Right ventricle myocardium superior (tissue), 1 donor: Measurements from ENCODE around the gene DPH6. TPM values are rescaled to one million over a fixed set of nuclear protein-coding genes. Genes with fewer than 3 reads are reported as not detected.
"Not testable (repeated sequence)": the region's sequence is repeated elsewhere in the genome, so short reads cannot be mapped to it uniquely, and the experiment has no call there.

Experiments used
- ATAC-seq: fragments of 200-7000 bp; cut with Tn5 transposase; one replicate; pipeline ENCODE4 v1.9.1; 2020; ENCODE audit warnings: mild to moderate bottlenecking; ENCODE audit not compliant: poor library complexity
- DNase-seq: peaks from one replicate; pipeline ENCODE4 v3.0.0-alpha.2; 2020
- intact Hi-C: fragments of 100-400 bp; cut with DNase I; formaldehyde crosslinking; loops from one replicate; pipeline ENCODE4 v1.11.2; 2022
- total RNA-seq: library from RNA; stranded (reverse); fragmentation: NEBNext Ultra II Directional; extraction: Animal tissue kit (Norgen Biotek cat#: 25700); gene quantifications from one replicate; pipeline ENCODE4 v1.2.1, GENCODE V29; 2021
- donor health status: DM: no; HTN: yes; CAD: no; lungs with severe emphysema.

The DPH6 gene
- total RNA-seq, 1 donor from 2014 or later = 17.6 TPM

- no peak for ATAC-seq
- no peak for DNase-seq
- intact Hi-C loops = no loop called here
Measured at GRCh38 chr15:35458176-35458856, 87.6 kb downstream of the DPH6 start.

DNA sequence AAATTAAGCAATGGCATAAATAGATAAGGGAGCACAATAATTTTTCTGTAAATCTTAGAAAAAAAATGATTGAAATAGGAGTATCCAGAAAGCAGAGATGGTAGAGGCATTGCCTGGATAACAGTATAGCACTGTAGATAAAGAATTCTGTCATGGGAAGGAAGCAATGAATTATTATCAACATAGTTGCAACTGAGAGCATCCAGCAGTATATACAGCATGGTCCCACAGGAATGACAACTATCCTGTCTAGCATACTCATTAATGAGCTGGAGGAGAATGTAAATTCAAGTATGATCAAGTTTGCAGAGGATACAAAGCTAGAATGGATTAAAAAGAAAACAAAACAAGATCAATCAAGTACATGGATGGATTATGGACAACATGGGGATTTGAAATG is 90.8 kb downstream of the DPH6 start:
- DNase-seq (no peak), ATAC-seq (no peak)
- intact Hi-C loops = no loop called here

- intact Hi-C loops = no loop called here
- no peak for DNase-seq
- ATAC-seq = no peak
Measured at GRCh38 chr15:35450492-35450891, 95.5 kb downstream of the DPH6 start.

DNA sequence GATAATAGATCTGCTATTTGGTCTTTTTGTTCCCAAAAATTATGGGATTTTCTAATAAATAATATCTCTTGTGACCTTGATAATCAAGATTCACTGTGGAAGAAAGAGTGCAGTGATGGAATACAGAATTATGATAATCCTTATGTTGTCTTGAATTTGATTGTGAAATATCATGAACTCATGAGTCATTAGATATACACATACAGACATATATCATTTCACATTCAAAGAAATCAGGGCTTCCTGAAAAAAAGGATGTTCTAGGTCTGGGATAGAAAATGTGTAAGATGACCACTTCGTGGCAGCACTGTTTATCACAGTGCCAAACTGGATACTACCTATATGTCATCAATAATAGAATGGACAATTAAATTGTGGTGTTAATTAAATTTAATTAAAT is 97.7 kb downstream of the DPH6 start:
- no peak for DNase-seq
- intact Hi-C loops = loop anchor here (10.0 kb wide), 1 partner anchor 373 kb away; no protein-coding TSS in a partner anchor
- no peak for ATAC-seq

- DNase-seq (no peak), ATAC-seq (no peak)
- intact Hi-C loops = loop anchor here (2.0 to 10.0 kb wide), 2 partner anchors 157 to 371 kb away; no protein-coding TSS in a partner anchor
Measured at GRCh38 chr15:35445891-35446290, 100.1 kb downstream of the DPH6 start.

DNA sequence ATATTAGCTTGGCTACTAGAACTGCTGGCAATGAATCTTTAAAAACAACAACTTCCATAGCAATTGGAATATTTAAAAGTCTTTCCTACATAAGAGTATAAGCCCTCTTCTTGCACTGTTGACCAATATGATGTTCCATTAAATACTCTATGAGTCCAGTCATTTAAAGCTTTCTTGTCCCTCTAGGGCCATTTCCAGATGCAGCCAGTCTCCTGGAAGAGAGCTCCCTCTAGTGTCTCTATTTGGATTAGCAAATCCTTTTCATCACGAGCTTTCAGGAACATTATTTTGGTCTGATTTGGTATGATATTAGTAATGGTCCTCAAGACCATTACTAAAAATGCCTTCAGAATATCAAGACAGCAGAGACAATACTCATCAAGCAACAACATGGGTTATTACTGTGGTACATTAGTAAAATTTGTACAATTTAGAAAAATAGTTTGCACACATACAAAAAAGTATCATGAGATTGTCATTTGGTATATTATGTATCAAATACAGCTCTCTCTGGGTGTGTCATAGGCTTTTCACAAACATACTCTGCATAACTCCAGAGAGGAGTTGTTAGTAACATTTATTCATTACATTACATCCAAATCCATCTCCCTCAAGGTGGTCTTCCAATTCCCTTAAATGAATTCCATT is 101.3 kb downstream of the DPH6 start:
- ATAC-seq (peak; percentile 53), DNase-seq (no peak)
- intact Hi-C loops = loop anchor here (10.0 kb wide), 1 partner anchor 370 kb away; no protein-coding TSS in a partner anchor

GRCh38 chr15:35443376-35443775 is 102.6 kb downstream of the DPH6 start:
- intact Hi-C loops = loop anchor here (10.0 kb wide), 1 partner anchor 369 kb away; no protein-coding TSS in a partner anchor
- ATAC-seq (no peak), DNase-seq (no peak)

GRCh38 chr15:35442742-35443141 is 103.2 kb downstream of the DPH6 start:
- ATAC-seq (no peak), DNase-seq (no peak)
- intact Hi-C loops = loop anchor here (10.0 kb wide), 1 partner anchor 368 kb away; no protein-coding TSS in a partner anchor

- intact Hi-C loops = loop anchor here (10.0 kb wide), 1 partner anchor 366 kb away; no protein-coding TSS in a partner anchor
- not testable (repeated sequence) for ATAC-seq, DNase-seq
Measured at GRCh38 chr15:35441279-35441678, 104.7 kb downstream of the DPH6 start.

DNA sequence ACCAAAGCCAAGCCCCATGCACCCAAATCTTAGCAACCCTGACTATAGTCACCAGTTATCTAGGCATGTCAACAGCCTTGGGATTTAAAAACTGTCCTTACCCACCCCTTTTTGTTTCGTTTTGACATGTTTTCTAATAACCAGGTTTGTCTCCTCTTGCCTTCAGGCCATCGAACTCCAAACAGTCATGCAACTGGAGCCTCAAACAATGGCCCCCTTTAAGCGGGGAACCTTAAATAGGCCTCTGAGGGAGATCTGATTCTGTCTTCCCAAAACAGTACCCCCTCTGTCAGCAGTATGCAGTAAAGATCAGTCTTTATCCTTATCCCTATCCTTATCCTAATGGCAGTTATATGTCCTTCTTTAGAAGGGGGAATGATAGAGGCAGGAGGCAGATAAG is 105.7 kb downstream of the DPH6 start:
- no peak for DNase-seq
- ATAC-seq = no peak
- intact Hi-C loops = loop anchor here (10.0 kb wide), 1 partner anchor 365 kb away; no protein-coding TSS in a partner anchor

- intact Hi-C loops = no loop called here
- ATAC-seq (no peak), DNase-seq (no peak)
Measured at GRCh38 chr15:35439291-35439690, 106.7 kb downstream of the DPH6 start.

DNA sequence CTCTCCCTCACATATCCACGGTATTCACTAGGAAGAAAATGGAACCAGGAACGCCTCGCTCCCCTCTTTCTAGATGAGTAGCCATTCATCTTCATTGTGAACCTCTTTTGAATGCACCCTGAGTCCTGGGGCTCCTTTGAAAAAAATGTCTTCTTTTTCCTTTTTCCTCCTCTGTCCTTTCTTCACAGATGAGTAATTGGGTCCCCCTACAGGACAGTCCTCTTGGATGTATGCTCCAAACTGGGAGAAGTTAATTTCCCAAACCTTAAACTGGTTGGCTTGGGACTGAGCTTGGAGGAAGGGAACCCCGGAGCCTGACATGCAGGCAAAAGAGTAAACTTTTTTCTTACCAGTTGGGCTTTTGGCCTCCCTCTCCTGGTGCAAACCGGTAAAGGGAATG is 108.8 kb downstream of the DPH6 start:
- intact Hi-C loops = no loop called here
- ATAC-seq (no peak), DNase-seq (no peak)

DNA sequence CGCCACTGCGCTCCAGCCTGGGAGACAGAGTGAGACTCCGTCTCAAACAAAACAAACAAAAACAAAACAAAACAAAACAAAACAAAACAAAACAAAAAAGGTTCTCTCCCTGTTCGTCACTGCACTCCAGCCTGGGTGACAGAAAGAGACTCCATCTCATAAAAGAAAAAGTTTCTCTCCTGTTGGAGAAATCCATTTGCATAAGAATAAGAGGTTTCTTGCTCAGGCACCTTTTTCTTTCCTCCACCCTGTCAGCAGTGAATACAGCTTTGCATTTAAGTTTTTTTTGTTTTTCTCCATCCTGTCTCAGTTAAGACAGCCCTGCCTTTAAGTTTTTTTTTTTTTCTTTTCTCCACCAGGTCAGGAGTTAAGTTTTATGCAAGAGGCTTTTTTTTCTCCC is 109.5 kb downstream of the DPH6 start:
- intact Hi-C loops = no loop called here
- DNase-seq = no peak

GRCh38 chr15:35431281-35431680 is 114.7 kb downstream of the DPH6 start:
- no peak for DNase-seq
- no peak for ATAC-seq
- intact Hi-C loops = no loop called here

More for the DNA sequence above, 109.5 kb downstream of the DPH6 start:
- ATAC-seq = no peak

DNA sequence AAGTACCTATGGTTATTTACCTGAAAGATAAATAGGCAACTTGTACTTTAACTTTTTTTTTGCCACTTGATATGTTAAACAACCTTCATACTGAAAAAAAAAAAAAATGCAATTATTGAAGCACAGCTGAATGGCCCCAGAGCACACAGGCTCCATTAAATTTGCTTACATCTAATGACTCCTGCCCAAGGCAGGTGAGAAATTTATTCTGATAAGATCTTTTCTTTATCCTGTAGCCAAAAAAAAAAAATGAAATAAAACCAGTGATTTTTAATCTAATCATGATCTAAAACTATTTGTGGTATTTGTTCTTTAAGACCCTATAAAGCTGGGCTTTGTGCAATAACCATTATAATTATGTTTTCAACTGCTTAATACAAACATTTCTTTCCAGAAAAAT is 115.7 kb downstream of the DPH6 start:
- ATAC-seq (no peak), DNase-seq (no peak)
- intact Hi-C loops = no loop called here

DNA sequence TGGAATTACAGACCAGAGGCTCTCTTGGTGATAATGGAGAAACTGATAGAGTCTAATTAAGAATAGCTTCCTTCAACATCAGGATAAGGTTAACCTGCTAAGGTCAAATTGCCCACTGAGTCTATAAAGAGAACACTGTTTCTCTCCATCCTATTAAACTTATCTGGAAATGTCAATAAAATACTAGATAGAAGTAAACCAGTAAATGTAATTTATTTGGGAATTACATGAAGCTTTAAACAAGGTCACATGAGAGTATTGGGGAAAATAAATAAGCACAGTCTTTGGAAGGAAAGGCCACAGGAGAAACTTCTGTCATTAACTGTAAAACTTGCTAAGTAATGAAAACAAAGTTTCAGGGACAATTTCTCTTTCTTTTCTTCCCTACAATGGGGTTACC is 118.5 kb downstream of the DPH6 start:
- DNase-seq (no peak), ATAC-seq (no peak)
- intact Hi-C loops = no loop called here

GRCh38 chr15:35427091-35427490 is 118.9 kb downstream of the DPH6 start:
- no peak for DNase-seq
- ATAC-seq = no peak
- intact Hi-C loops = no loop called here

- no peak for DNase-seq
- ATAC-seq = no peak
- intact Hi-C loops = no loop called here
Measured at GRCh38 chr15:35410775-35411174, 135.2 kb downstream of the DPH6 start.

DNA sequence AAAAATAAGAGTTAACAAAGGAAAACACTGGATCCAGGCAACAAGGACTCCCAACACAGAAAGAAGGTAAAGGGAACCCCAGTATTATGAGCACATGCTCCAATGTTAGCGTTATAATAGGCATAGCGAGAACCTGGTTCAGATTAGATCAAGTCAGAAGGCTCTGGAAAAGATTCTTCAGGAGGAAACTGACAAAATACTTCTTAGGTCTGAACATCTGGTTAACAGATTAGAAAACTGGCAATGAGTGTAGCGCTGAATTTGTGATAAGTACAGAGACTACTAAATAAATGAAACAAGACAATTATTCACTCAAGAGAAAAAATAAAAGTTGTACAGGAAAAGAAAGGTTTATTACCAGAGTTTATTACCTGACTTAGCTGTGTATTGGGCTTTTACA is 146.1 kb downstream of the DPH6 start:
- intact Hi-C loops = no loop called here
- no peak for ATAC-seq

GRCh38 chr15:35397027-35397426 is 148.9 kb downstream of the DPH6 start:
- intact Hi-C loops = no loop called here
- no peak for ATAC-seq

More for the DNA sequence above, 146.1 kb downstream of the DPH6 start:
- DNase-seq = no peak

More at GRCh38 chr15:35397027-35397426, 148.9 kb downstream of the DPH6 start:
- no peak for DNase-seq
